ENCODE results near the gene TMEM143.

DNA sequence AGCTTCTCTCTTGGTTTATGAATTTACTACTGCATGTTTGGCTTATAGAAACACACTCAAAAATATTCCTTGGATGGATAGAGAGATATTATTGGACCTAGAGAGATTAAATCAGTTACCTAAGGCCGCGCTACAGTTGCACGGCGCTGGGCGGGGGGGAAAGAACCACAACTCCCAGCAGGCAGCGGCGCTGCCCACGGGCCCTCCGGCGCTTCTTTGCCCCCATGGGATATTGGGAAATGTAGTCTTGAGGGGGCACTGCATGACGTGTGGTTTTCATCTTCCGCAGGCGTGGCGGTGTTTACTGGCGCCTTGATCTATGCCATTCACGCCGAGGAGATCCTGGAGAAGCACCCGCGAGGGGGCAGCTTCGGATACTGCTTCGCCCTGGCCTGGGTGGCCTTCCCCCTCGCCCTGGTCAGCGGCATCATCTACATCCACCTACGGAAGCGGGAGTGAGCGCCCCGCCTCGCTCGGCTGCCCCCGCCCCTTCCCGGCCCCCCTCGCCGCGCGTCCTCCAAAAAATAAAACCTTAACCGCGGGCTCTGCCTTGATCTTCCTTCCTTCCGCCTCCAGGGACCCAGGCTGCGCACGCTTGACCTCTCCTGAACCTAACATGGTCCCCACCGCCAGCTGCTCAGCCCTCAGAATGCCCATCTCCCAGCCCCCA, 33.6 kb downstream of the TMEM143 start:
- no peak for TF ChIP-seq EZH2 (IDR thresholded peaks at IDR 0.05; ENCODE audit: low read depth)
- TF ChIP-seq, protein P1, sequence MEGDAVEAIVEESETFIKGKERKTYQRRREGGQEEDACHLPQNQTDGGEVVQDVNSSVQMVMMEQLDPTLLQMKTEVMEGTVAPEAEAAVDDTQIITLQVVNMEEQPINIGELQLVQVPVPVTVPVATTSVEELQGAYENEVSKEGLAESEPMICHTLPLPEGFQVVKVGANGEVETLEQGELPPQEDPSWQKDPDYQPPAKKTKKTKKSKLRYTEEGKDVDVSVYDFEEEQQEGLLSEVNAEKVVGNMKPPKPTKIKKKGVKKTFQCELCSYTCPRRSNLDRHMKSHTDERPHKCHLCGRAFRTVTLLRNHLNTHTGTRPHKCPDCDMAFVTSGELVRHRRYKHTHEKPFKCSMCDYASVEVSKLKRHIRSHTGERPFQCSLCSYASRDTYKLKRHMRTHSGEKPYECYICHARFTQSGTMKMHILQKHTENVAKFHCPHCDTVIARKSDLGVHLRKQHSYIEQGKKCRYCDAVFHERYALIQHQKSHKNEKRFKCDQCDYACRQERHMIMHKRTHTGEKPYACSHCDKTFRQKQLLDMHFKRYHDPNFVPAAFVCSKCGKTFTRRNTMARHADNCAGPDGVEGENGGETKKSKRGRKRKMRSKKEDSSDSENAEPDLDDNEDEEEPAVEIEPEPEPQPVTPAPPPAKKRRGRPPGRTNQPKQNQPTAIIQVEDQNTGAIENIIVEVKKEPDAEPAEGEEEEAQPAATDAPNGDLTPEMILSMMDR (conservative IDR thresholded peaks at IDR 0.05): no peak
